ENCODE results near the gene TNFRSF14. TPM values are rescaled to one million over a fixed set of nuclear protein-coding genes. Genes with fewer than 3 reads are reported as not detected.
A peak's percentile ranks its signal among the peaks of the same experiment; 100 is the strongest.

Gene TNFRSF14
- total RNA-seq, 2 donors from 2014 or later = 25.9 to 58.3 TPM

DNA sequence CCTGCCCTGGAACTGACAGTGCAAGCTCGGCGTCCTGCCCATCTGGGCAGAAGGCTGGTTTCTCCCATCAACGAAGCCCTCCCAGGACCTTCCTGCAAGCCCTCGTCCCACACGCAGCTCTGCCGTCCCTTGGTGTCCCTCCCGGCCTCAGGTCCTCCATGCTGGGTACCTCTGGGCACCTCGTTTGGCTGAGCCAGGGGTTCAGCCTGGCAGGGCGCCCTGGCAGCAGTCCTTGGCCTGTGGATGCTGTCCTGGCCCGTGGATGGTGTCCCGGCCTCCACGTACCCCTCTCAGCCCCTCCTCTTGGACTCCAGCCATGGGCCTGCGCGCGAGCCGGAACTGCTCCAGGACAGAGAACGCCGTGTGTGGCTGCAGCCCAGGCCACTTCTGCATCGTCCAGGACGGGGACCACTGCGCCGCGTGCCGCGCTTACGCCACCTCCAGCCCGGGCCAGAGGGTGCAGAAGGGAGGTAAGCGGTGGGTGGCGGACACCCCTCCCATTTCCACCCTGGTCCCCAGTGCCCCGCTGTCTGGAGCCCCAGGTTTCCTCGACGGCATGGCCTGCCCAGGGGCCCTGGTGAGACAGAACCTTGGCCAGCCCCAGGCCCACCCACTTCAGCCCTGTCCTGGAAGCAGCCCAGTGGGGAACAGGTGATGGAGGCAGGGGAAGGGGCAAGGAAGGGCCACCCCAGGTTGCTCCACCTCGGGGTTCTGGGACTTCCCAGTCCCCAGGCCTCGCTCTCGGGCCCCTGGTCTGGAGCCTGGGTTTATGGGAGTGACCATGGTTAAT lies 3.5 kb downstream of the TNFRSF14 start:
- WGBS, 2 donors = 86 to 93% methylated on average over 3 to 30 of the region's 35 CpGs
- no peak for TF ChIP-seq POLR2A (IDR thresholded peaks at IDR 0.05)
- TF ChIP-seq, protein P1, sequence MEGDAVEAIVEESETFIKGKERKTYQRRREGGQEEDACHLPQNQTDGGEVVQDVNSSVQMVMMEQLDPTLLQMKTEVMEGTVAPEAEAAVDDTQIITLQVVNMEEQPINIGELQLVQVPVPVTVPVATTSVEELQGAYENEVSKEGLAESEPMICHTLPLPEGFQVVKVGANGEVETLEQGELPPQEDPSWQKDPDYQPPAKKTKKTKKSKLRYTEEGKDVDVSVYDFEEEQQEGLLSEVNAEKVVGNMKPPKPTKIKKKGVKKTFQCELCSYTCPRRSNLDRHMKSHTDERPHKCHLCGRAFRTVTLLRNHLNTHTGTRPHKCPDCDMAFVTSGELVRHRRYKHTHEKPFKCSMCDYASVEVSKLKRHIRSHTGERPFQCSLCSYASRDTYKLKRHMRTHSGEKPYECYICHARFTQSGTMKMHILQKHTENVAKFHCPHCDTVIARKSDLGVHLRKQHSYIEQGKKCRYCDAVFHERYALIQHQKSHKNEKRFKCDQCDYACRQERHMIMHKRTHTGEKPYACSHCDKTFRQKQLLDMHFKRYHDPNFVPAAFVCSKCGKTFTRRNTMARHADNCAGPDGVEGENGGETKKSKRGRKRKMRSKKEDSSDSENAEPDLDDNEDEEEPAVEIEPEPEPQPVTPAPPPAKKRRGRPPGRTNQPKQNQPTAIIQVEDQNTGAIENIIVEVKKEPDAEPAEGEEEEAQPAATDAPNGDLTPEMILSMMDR (IDR thresholded peaks at IDR 0.05) = no peak
- Histone ChIP-seq H3K36me3 (replicated peaks in 1 of 2; ENCODE audit: insufficient read depth in 1 of 2, low read depth in 2 of 2) (no peaks in the 10 kb centered on the region), H3K4me3 (no peak overlapping the region), H3K27me3 (no peaks in the 10 kb centered on the region), H3K4me1 (peaks cover 29% of the 10 kb centered on the region), H3K27ac (no peak overlapping the region), H3K9me3 (no peaks in the 10 kb centered on the region)
- ATAC-seq (no peak), DNase-seq (no peak)
- intact Hi-C loops (cut with DNase I) = no loop called here

DNA sequence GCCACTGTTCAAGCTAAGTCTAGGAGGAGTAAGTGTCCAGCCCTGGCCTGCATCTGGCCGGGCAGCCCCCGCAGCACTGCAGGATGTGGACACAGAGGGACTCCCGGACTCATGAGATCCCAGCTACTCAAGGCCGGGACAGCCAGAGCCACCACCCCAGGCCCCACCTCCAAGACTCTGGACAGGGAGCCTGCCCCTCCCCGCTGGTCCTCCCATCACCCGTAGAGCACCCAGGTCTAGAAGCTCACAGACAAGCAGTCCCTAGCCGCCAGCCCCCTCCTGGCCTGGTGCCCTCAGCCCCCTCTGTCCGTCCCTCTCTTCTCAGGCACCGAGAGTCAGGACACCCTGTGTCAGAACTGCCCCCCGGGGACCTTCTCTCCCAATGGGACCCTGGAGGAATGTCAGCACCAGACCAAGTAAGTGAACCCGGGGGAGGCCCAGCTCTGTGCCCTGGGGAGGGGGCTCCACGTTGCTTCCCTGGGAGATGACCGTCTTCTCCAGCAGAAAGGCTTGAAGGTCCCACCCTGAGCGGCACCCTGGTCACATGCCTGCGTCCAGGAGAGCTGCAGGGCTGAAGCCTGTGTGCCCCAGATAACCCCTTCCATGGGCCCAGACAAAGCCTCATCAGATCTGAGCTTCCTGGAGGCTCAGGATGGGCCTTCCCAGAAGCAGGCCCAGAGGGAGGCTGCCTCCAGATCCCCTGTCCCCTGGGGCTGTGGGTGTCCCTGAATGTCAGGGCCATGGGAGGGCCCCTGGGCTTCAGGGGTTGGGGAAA lies 4.3 kb downstream of the TNFRSF14 start:
- intact Hi-C loops (cut with DNase I) = no loop called here
- no peak for ATAC-seq
- 70 to 83% methylated on average over 2 to 15 of the region's 15 CpGs for WGBS, 2 donors

DNA sequence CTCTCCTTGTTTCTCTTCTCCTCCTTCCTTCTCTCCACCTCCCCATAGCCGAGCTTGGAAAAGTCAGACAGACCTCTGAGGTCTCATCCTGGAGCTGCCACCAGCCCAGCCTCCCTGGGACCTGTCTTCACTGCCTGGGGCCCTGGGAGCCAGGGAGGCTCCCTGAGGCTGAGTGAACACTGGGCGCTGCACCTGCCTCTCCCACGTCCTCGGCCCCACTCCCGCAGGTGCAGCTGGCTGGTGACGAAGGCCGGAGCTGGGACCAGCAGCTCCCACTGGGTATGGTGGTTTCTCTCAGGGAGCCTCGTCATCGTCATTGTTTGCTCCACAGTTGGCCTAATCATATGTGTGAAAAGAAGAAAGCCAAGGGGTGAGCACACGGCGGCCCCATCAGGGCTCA lies 5.3 kb downstream of the TNFRSF14 start:
- DNase-seq = no peak
- H3K36me3 ChIP-seq (replicated peaks in 1 of 2; ENCODE audit: insufficient read depth in 1 of 2, low read depth in 2 of 2) = no peaks in the 10 kb centered on the region
- intact Hi-C loops (cut with DNase I) = no loop called here
- H3K27me3 ChIP-seq = no peaks in the 10 kb centered on the region
- ATAC-seq = no peak
- no peak overlapping the region for H3K27ac ChIP-seq
- WGBS, 2 donors = 81% methylated on average over 5 to 11 of the region's 11 CpGs
- H3K4me3 ChIP-seq = no peak overlapping the region
- TF ChIP-seq, protein P1 (IDR thresholded peaks at IDR 0.05) = no peak
- TF ChIP-seq POLR2A (IDR thresholded peaks at IDR 0.05) = no peak
- peaks cover 16% of the 10 kb centered on the region for H3K4me1 ChIP-seq
- H3K9me3 ChIP-seq = no peaks in the 10 kb centered on the region

More for the DNA sequence above, 4.3 kb downstream of the TNFRSF14 start:
- no peak for DNase-seq
- Histone ChIP-seq H3K27ac (no peak overlapping the region), H3K9me3 (no peaks in the 10 kb centered on the region), H3K4me1 (peaks cover 21% of the 10 kb centered on the region), H3K27me3 (no peaks in the 10 kb centered on the region), H3K36me3 (replicated peaks in 1 of 2; ENCODE audit: insufficient read depth in 1 of 2, low read depth in 2 of 2) (no peaks in the 10 kb centered on the region), H3K4me3 (no peak overlapping the region)
- TF ChIP-seq, protein P1 (IDR thresholded peaks at IDR 0.05) = no peak
- no peak for TF ChIP-seq POLR2A (IDR thresholded peaks at IDR 0.05)

DNA sequence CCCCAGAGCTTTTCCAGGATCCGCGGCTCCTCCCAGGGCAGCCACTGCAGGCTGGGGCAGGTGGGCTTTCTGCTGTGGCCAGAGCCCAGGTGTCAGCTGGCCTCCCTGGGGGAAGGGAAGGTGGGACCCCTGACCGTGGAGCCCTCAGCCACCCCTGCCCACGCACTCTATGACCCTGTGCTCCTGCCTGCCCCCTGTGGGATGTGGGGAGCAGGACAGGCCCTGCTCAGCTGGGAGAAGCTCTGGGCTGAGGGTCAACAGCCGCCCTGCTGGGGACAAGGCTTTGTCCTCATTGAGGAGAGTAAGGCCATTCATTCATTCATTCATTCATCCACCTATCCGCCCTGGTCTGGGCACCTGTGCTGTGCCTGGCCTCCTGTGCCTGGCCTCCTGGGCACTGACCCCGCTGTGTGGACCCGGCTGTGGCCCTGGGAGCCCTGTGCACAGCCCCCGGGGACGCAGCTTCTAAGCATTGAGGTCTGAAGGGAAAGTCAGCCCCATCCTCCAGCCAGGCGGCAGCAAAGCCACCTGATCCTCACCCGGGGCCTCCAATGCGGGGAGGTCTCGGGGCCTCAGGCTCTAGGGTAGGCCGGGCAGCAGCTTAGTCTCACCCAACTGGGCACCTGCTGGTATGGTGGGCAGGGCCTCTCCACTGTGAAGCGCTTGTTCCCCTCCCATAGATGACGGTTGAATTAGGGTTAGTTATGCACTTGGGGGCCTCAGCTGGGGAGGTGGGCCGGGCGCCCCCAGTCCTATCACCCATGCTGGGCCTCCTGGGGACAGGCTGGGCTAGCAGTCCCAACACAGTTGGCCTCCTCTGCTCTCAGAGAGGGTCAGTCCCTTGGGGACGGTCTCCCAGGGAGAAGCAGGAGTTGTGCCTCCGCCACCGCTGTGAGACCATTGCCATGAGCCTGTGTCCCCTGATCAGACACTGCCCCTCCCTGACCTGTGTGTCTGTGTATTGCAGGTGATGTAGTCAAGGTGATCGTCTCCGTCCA lies 6.0 kb downstream of the TNFRSF14 start:
- no peak overlapping the region for H3K27ac ChIP-seq
- H3K4me1 ChIP-seq = peaks cover 10% of the 10 kb centered on the region
- DNase-seq = no peak
- TF ChIP-seq, protein P1 (IDR thresholded peaks at IDR 0.05) = peak in 4 of 7 experiments; percentile 15 to 35 (median 27)
- no peak for TF ChIP-seq POLR2A (IDR thresholded peaks at IDR 0.05)
- H3K9me3 ChIP-seq = no peaks in the 10 kb centered on the region
- no peaks in the 10 kb centered on the region for H3K27me3 ChIP-seq
- H3K36me3 ChIP-seq (replicated peaks in 1 of 2; ENCODE audit: insufficient read depth in 1 of 2, low read depth in 2 of 2) = no peaks in the 10 kb centered on the region
- WGBS, 2 donors = 75 to 79% methylated on average over 4 to 24 of the region's 24 CpGs
- no peak for ATAC-seq
- no peak overlapping the region for H3K4me3 ChIP-seq
- intact Hi-C loops (cut with DNase I) = no loop called here

All from body of pancreas (tissue), 4 donors.